Measurements from ENCODE around the gene EPS8L3.
A peak's percentile ranks its signal among the peaks of the same experiment; 100 is the strongest.
"Not testable (repeated sequence)": the region's sequence is repeated elsewhere in the genome, so short reads cannot be mapped to it uniquely, and the experiment has no call there.

The EPS8L3 gene

DNA sequence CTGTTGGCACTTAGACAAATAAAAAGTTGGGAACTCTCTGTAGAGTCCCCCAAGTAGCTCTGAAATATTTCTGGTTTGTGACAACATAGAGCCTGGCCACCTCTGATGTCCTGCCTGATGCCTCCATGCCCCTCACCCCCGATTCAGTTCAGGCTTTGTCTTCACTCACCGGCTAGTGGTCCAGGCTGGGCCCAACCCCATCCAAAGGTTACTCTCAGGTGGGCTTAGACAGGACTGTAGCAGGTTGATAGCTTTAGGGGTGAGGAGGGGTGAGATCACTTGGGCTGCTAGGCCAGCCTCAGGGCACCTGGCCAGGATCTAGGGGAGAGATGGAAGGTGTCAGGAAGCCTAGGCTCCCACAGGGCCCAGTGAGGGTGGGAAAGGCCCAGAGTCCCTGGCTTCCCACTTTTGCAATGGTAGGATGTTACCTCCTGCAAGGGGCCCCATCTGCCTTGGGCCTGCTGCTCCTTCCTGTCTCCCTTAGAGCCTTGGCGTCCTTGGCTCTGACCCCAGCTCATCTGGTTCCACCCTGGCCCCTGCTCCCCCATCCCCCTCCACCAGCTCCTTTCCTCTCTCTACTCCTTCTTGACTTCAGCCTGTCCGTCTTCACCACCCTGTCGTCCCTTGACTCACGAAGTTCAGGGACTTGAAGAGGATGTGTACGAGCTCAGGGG, 6.7 kb downstream of the EPS8L3 start:
- H3K27me3 ChIP-seq (ENCODE audit: control insufficient read depth, insufficient read depth, low read length) = no peaks in the 10 kb centered on the region
- H3K4me1 ChIP-seq (ENCODE audit: control insufficient read depth, low read depth, low read length) = no peaks in the 10 kb centered on the region
- H3K36me3 ChIP-seq (ENCODE audit: control insufficient read depth, low read depth, low read length) = no peaks in the 10 kb centered on the region
- no peaks in the 10 kb centered on the region for H3K9me3 ChIP-seq (ENCODE audit: control insufficient read depth, low read depth, low read length)
- H3K9ac ChIP-seq (ENCODE audit: low read length) = no peak overlapping the region
- H3K27ac ChIP-seq (ENCODE audit: low read length) = no peak overlapping the region
- H3K4me3 ChIP-seq (ENCODE audit: low read length) = no peak overlapping the region

DNA sequence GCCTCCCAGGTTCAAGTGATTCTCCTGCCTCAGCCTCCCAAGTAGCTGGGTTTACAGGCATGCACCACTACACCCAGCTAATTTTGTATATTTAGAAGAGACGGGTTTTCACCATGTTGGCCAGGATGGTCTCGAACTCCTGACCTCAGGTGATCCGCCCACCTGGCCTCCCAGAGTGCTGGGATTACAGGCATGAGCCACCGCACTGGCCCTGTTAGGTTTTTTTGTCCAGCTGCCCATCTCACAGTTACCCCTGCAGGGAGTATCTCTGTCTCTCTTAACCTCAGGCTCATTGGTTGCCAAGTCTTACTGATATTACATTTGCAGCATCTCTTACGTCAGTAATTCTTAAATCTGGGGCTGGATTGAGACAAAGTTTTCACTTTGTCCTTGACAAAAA, 7.4 kb downstream of the EPS8L3 start:
- H3K4me1 ChIP-seq (ENCODE audit: control insufficient read depth, low read depth, low read length); H3K4me3 ChIP-seq (ENCODE audit: low read length); H3K27ac ChIP-seq (ENCODE audit: low read length); H3K36me3 ChIP-seq (ENCODE audit: control insufficient read depth, low read depth, low read length); H3K27me3 ChIP-seq (ENCODE audit: control insufficient read depth, insufficient read depth, low read length); H3K9ac ChIP-seq (ENCODE audit: low read length); H3K9me3 ChIP-seq (ENCODE audit: control insufficient read depth, low read depth, low read length): not testable (repeated sequence)

- Histone ChIP-seq H3K9ac (ENCODE audit: low read length) (no peak overlapping the region), H3K4me1 (ENCODE audit: control insufficient read depth, low read depth, low read length) (no peaks in the 10 kb centered on the region), H3K4me3 (ENCODE audit: low read length) (no peak overlapping the region), H3K27me3 (ENCODE audit: control insufficient read depth, insufficient read depth, low read length) (no peaks in the 10 kb centered on the region), H3K27ac (ENCODE audit: low read length) (no peak overlapping the region), H3K9me3 (ENCODE audit: control insufficient read depth, low read depth, low read length) (no peaks in the 10 kb centered on the region), H3K36me3 (ENCODE audit: control insufficient read depth, low read depth, low read length) (no peaks in the 10 kb centered on the region)
These were observed 9.0 kb downstream of the EPS8L3 start for GRCh38 chr1:109754738-109755137.

DNA sequence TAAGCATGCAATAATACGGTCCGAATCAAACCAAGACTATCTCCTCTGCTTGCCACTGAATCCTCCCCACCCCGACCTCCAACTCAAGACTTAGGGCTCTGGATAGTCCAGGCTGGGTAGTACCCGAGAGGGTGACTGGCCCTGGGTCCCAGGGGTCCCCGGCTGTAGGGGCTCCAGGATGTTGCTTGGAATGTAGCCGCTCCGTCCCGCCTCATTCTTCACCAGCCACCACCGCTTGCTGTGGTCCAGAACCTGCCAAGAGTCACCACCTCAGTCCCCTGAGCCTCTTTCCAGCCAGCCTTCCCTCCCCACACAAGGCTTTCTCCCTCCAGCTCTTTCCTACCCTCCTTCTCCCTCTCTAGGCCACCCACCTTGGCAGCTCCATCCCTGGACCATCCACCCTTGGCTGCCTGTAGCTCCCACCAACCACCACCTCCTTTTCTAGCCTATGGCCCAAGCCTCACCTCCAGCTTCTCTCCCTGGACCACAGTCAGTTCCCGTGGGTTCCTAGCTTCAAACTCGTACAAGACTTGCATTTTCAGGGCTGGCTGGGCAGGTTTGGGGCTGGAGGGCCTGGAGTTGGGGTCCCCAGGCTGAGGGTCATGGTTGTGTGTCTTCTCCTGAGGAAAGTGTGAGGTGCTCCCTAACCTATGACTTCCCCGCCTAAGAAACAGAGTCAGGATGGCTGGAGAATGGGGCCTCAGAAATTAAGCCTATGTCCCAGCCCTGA, 12.0 kb downstream of the EPS8L3 start:
- H3K9me3 ChIP-seq (ENCODE audit: control insufficient read depth, low read depth, low read length) = no peaks in the 10 kb centered on the region
- no peaks in the 10 kb centered on the region for H3K27me3 ChIP-seq (ENCODE audit: control insufficient read depth, insufficient read depth, low read length)
- no peaks in the 10 kb centered on the region for H3K4me1 ChIP-seq (ENCODE audit: control insufficient read depth, low read depth, low read length)

GRCh38 chr1:109750920-109751319, 12.8 kb downstream of the EPS8L3 start:
- H3K4me3 ChIP-seq (ENCODE audit: low read length) = no peak overlapping the region
- no peaks in the 10 kb centered on the region for H3K9me3 ChIP-seq (ENCODE audit: control insufficient read depth, low read depth, low read length)
- H3K27me3 ChIP-seq (ENCODE audit: control insufficient read depth, insufficient read depth, low read length) = no peaks in the 10 kb centered on the region
- no peaks in the 10 kb centered on the region for H3K4me1 ChIP-seq (ENCODE audit: control insufficient read depth, low read depth, low read length)
- H3K36me3 ChIP-seq (ENCODE audit: control insufficient read depth, low read depth, low read length) = no peaks in the 10 kb centered on the region
- no peak overlapping the region for H3K27ac ChIP-seq (ENCODE audit: low read length)
- no peak overlapping the region for H3K9ac ChIP-seq (ENCODE audit: low read length)

More for the DNA sequence above, 12.0 kb downstream of the EPS8L3 start:
- Histone ChIP-seq H3K9ac (ENCODE audit: low read length) (no peak overlapping the region), H3K36me3 (ENCODE audit: control insufficient read depth, low read depth, low read length) (no peaks in the 10 kb centered on the region), H3K4me3 (ENCODE audit: low read length) (no peak overlapping the region), H3K27ac (ENCODE audit: low read length) (no peak overlapping the region)

DNA sequence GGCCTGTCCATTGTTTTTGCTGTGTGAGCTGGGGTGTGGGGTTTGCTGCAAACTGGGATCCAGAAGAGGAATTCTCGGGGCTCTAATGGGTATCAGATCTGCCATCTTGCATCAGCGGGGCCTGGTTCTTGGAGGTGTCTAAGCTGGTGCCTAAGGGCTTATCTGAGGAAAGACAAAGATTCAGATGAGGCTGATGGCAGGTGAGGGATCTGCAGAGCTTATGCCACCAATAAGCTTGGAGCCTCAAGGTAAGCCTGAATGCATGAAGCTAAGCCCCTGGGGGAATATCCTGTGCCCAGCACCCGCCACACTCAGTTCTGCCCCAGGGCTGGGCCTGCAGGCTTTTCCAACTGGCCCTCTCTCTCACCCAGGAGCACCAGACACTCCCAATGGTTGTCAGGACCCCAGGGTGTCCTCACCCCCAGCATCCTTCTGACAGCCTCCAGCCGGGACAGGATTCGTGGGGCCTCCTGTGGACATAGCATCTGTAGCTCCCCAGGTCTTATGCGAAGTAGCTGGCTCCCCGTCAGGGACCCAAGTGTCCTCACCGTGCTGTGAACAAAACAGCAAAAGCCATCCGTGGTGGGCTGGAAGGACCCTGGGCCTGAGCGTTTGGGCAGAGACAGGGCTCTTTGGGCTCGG, 13.4 kb downstream of the EPS8L3 start:
- Histone ChIP-seq H3K27me3 (ENCODE audit: control insufficient read depth, insufficient read depth, low read length) (no peaks in the 10 kb centered on the region), H3K4me1 (ENCODE audit: control insufficient read depth, low read depth, low read length) (no peaks in the 10 kb centered on the region), H3K9ac (ENCODE audit: low read length) (no peak overlapping the region), H3K27ac (ENCODE audit: low read length) (no peak overlapping the region), H3K36me3 (ENCODE audit: control insufficient read depth, low read depth, low read length) (no peaks in the 10 kb centered on the region), H3K9me3 (ENCODE audit: control insufficient read depth, low read depth, low read length) (no peaks in the 10 kb centered on the region), H3K4me3 (ENCODE audit: low read length) (no peak overlapping the region)

GRCh38 chr1:109749221-109749620, 14.5 kb downstream of the EPS8L3 start:
- no peaks in the 10 kb centered on the region for H3K36me3 ChIP-seq (ENCODE audit: control insufficient read depth, low read depth, low read length)
- H3K27ac ChIP-seq (ENCODE audit: low read length) = no peak overlapping the region
- H3K4me3 ChIP-seq (ENCODE audit: low read length) = no peak overlapping the region
- H3K9me3 ChIP-seq (ENCODE audit: control insufficient read depth, low read depth, low read length) = no peaks in the 10 kb centered on the region
- no peaks in the 10 kb centered on the region for H3K27me3 ChIP-seq (ENCODE audit: control insufficient read depth, insufficient read depth, low read length)
- no peak overlapping the region for H3K9ac ChIP-seq (ENCODE audit: low read length)
- H3K4me1 ChIP-seq (ENCODE audit: control insufficient read depth, low read depth, low read length) = no peaks in the 10 kb centered on the region

DNA sequence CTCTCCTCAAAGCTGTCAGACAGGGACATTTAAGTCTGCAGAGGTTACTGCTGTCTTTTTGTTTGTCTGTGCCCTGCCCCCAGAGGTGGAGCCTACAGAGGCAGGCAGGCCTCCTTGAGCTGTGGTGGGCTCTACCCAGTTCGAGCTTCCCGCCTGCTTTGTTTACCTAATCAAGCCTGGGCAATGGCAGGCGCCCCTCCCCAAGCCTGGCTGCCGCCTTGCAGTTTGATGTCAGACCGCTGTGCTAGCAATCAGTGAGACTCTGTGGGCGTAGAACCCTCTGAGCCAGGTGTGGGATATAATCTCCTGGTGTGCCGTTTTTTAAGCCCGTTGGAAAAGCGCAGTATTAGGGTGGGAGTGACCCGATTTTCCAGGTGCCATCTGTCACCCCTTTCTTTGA, 15.4 kb downstream of the EPS8L3 start:
- H3K27ac ChIP-seq (ENCODE audit: low read length); H3K4me1 ChIP-seq (ENCODE audit: control insufficient read depth, low read depth, low read length): not testable (repeated sequence)

GRCh38 chr1:109740615-109741373, 22.9 kb downstream of the EPS8L3 start, which contains the start of gene GSTM3:
GSTM3 (minus strand) TSS chr1:109741038; CDS start chr1:109740287, 751 bp downstream.
- H3K4me1 ChIP-seq (ENCODE audit: control insufficient read depth, low read depth, low read length) = no peaks in the 10 kb centered on the region
- H3K27ac ChIP-seq (ENCODE audit: low read length) = no peak within 1 kb of the TSS
- H3K9me3 ChIP-seq (ENCODE audit: control insufficient read depth, low read depth, low read length) = no peaks in the 10 kb centered on the region
- H3K27me3 ChIP-seq (ENCODE audit: control insufficient read depth, insufficient read depth, low read length) = peaks cover 55% of the 10 kb centered on the region
- H3K36me3 ChIP-seq (ENCODE audit: control insufficient read depth, low read depth, low read length) = no peaks in the 10 kb centered on the region
- peak within 1 kb of the TSS; percentile 33 for H3K9ac ChIP-seq (ENCODE audit: low read length)
- peak within 1 kb of the TSS; percentile 65 for H3K4me3 ChIP-seq (ENCODE audit: low read length)

More for the DNA sequence above, 15.4 kb downstream of the EPS8L3 start:
- H3K27me3 ChIP-seq (ENCODE audit: control insufficient read depth, insufficient read depth, low read length); H3K9ac ChIP-seq (ENCODE audit: low read length); H3K4me3 ChIP-seq (ENCODE audit: low read length); H3K36me3 ChIP-seq (ENCODE audit: control insufficient read depth, low read depth, low read length); H3K9me3 ChIP-seq (ENCODE audit: control insufficient read depth, low read depth, low read length): not testable (repeated sequence)

- H3K4me1 ChIP-seq (ENCODE audit: control insufficient read depth, low read depth, low read length) = no peaks in the 10 kb centered on the region
- no peak overlapping the region for H3K27ac ChIP-seq (ENCODE audit: low read length)
- H3K9me3 ChIP-seq (ENCODE audit: control insufficient read depth, low read depth, low read length) = no peaks in the 10 kb centered on the region
- peak overlapping the region; percentile 33 for H3K9ac ChIP-seq (ENCODE audit: low read length)
- no peaks in the 10 kb centered on the region for H3K36me3 ChIP-seq (ENCODE audit: control insufficient read depth, low read depth, low read length)
- H3K27me3 ChIP-seq (ENCODE audit: control insufficient read depth, insufficient read depth, low read length) = peaks cover 55% of the 10 kb centered on the region
- H3K4me3 ChIP-seq (ENCODE audit: low read length) = peak overlapping the region; percentile 65
These were observed 23.7 kb downstream of the EPS8L3 start for GRCh38 chr1:109739738-109740614.

All from iPS-18a (cell line).